ENCODE measurements around the gene KCNJ15.

KCNJ15 gene

GRCh38 chr21:38268864-38269575 is 12.2 kb downstream of the KCNJ15 start:
- DNase-seq: no peak

GRCh38 chr21:38269576-38269936 is 12.8 kb downstream of the KCNJ15 start:
- DNase-seq: no peak

- DNase-seq: no peak
Measured at GRCh38 chr21:38272215-38272614, 15.4 kb downstream of the KCNJ15 start.

GRCh38 chr21:38273745-38274542 is 17.2 kb downstream of the KCNJ15 start:
- DNase-seq: no peak

- DNase-seq: no peak
Measured at GRCh38 chr21:38277501-38278131, 20.8 kb downstream of the KCNJ15 start.

GRCh38 chr21:38280454-38280853 is 23.7 kb downstream of the KCNJ15 start:
- DNase-seq: no peak

GRCh38 chr21:38280867-38281266 is 24.1 kb downstream of the KCNJ15 start:
- DNase-seq: no peak

GRCh38 chr21:38282921-38283320 is 26.1 kb downstream of the KCNJ15 start:
- no peak for DNase-seq

- no peak for DNase-seq
Measured at GRCh38 chr21:38284216-38284615, 27.4 kb downstream of the KCNJ15 start.

GRCh38 chr21:38286739-38287471 is 30.1 kb downstream of the KCNJ15 start:
- no peak for DNase-seq

GRCh38 chr21:38287476-38287875 is 30.7 kb downstream of the KCNJ15 start:
- DNase-seq: no peak

- DNase-seq: no peak
Measured at GRCh38 chr21:38289705-38290485, 33.1 kb downstream of the KCNJ15 start.

- no peak for DNase-seq
Measured at GRCh38 chr21:38290809-38291208, 34.0 kb downstream of the KCNJ15 start.

GRCh38 chr21:38291874-38292273 is 35.1 kb downstream of the KCNJ15 start:
- DNase-seq: no peak

GRCh38 chr21:38293113-38293512 is 36.3 kb downstream of the KCNJ15 start:
- no peak for DNase-seq

- DNase-seq: no peak
Measured at GRCh38 chr21:38293765-38294164, 37.0 kb downstream of the KCNJ15 start.

- no peak for DNase-seq
Measured at GRCh38 chr21:38294609-38295008, 37.8 kb downstream of the KCNJ15 start.

GRCh38 chr21:38295997-38296764 is 39.4 kb downstream of the KCNJ15 start:
- DNase-seq: no peak

GRCh38 chr21:38297194-38297631 is 40.4 kb downstream of the KCNJ15 start:
- DNase-seq: no peak

GRCh38 chr21:38297871-38298270 is 41.1 kb downstream of the KCNJ15 start:
- DNase-seq: peak in 1 of 2 experiments; percentile 26

GRCh38 chr21:38298832-38299231 is 42.0 kb downstream of the KCNJ15 start:
- no peak for DNase-seq

- DNase-seq: no peak
Measured at GRCh38 chr21:38299671-38300070, 42.9 kb downstream of the KCNJ15 start.

All from NCI-H524 (cell line).